OCI-LY1 (cell line): Measurements from ENCODE around the gene HMGA1.

ENCODE experiments used
- H2AFZ ChIP-seq: fragments of 200-600 bp; sonication (generic), shearing (Covaris generic); 2 replicates; pipeline ENCODE4 v1.6.0; 2014; ENCODE audit warnings: antibody characterized with exemption, mild to moderate bottlenecking, low read length
- H3F3A ChIP-seq: fragments of 200-600 bp; sonication (generic), shearing (Covaris generic); 2 replicates; pipeline ENCODE4 v1.6.0; 2014; ENCODE audit warnings: mild to moderate bottlenecking, antibody characterized with exemption, low read length, moderate library complexity; ENCODE audit not compliant: insufficient read depth
- H3K27ac ChIP-seq: fragments of 200-600 bp; sonication (generic); 2 replicates; pipeline ENCODE4 v1.5.1; 2014; ENCODE audit warnings: low read length, mixed run types, mild to moderate bottlenecking, low read depth; ENCODE audit not compliant: poor library complexity, severe bottlenecking
- H3K27me3 ChIP-seq: fragments of 200-600 bp; sonication (generic); 2 replicates; pipeline ENCODE4 v1.6.0; 2014; ENCODE audit warnings: antibody characterized with exemption, mild to moderate bottlenecking, low read length, moderate library complexity; ENCODE audit not compliant: insufficient read depth
- H3K36me3 ChIP-seq: fragments of 200-600 bp; sonication (generic); 2 replicates; pipeline ENCODE4 v1.6.1; 2014; ENCODE audit warnings: mild to moderate bottlenecking, antibody characterized with exemption, low read length, moderate library complexity, mixed read lengths; ENCODE audit not compliant: insufficient read depth
- H3K4me1 ChIP-seq: fragments of 200-600 bp; sonication (generic); 2 replicates; pipeline ENCODE4 v1.5.1; 2014; ENCODE audit warnings: mild to moderate bottlenecking, low read length, moderate library complexity; ENCODE audit not compliant: insufficient read depth, severe bottlenecking
- H3K4me2 ChIP-seq: fragments of 200-600 bp; sonication (generic), shearing (Covaris generic); 2 replicates; pipeline ENCODE4 v1.6.1; 2014; ENCODE audit warnings: low read length
- H3K4me3 ChIP-seq: fragments of 200-600 bp; sonication (generic); 2 replicates; pipeline ENCODE4 v1.5.1; 2014; ENCODE audit warnings: low read length, low read depth, mild to moderate bottlenecking, mixed read lengths; ENCODE audit not compliant: poor library complexity, severe bottlenecking
- H3K79me2 ChIP-seq: fragments of 200-600 bp; shearing (Covaris generic); 2 replicates; pipeline ENCODE4 v1.6.1; 2016; ENCODE audit warnings: mixed run types, low read length, mixed read lengths; ENCODE audit not compliant: insufficient read depth
- H3K9ac ChIP-seq: fragments of 200-600 bp; sonication (generic), shearing (Covaris generic); 2 replicates; pipeline ENCODE4 v1.6.1; 2014; ENCODE audit warnings: mild to moderate bottlenecking, low read length, mixed read lengths
- H3K9me2 ChIP-seq: fragments of 200-600 bp; sonication (generic), shearing (Covaris generic); 2 replicates; pipeline ENCODE4 v1.6.1; 2014; ENCODE audit warnings: low read depth, mild to moderate bottlenecking, low read length, mixed read lengths
- H3K9me3 ChIP-seq: fragments of 200-600 bp; shearing (Covaris generic); 2 replicates; pipeline ENCODE4 v1.6.1; 2014; ENCODE audit warnings: low read length, mixed read lengths
- H4K20me1 ChIP-seq: fragments of 200-600 bp; sonication (generic), shearing (Covaris generic); 2 replicates; pipeline ENCODE4 v1.6.0; 2016; ENCODE audit warnings: mild to moderate bottlenecking, low read length; ENCODE audit not compliant: insufficient read depth
- EZH2 ChIP-seq: fragments of 200-600 bp; sonication (generic), shearing (Covaris generic); IDR thresholded peaks from 2 replicates; pipeline ENCODE4 v1.8.0; 2017; ENCODE audit warnings: borderline replicate concordance, mixed run types, mild to moderate bottlenecking, antibody characterized with exemption, low read length, moderate library complexity, mixed read lengths
- TF ChIP-seq, protein P1 (sequence below): fragments of 200-600 bp; sonication (generic), shearing (Covaris generic); IDR thresholded peaks from 2 replicates; pipeline ENCODE4 v1.5.1; 2017; ENCODE audit warnings: mild to moderate bottlenecking, antibody characterized with exemption, low read length, moderate library complexity, mixed read lengths

Gene HMGA1

GRCh38 chr6:34236131-34236442, 586 bp upstream of the HMGA1 start:
- peaks cover 32% of the 10 kb centered on the region for H3K79me2 ChIP-seq
- peaks cover 35% of the 10 kb centered on the region for H3K36me3 ChIP-seq
- no peaks in the 10 kb centered on the region for H3K9me2 ChIP-seq
- peak overlapping the region; percentile 74 for H3K4me2 ChIP-seq
- no peak overlapping the region for H2AFZ ChIP-seq
- H3K4me1 ChIP-seq: peaks cover 40% of the 10 kb centered on the region
- no peaks in the 10 kb centered on the region for H4K20me1 ChIP-seq
- peak overlapping the region; percentile 69 for H3K4me3 ChIP-seq
- H3F3A ChIP-seq: no peaks in the 10 kb centered on the region; the same call in 1 of the 2 replicates
- TF ChIP-seq, protein P1, sequence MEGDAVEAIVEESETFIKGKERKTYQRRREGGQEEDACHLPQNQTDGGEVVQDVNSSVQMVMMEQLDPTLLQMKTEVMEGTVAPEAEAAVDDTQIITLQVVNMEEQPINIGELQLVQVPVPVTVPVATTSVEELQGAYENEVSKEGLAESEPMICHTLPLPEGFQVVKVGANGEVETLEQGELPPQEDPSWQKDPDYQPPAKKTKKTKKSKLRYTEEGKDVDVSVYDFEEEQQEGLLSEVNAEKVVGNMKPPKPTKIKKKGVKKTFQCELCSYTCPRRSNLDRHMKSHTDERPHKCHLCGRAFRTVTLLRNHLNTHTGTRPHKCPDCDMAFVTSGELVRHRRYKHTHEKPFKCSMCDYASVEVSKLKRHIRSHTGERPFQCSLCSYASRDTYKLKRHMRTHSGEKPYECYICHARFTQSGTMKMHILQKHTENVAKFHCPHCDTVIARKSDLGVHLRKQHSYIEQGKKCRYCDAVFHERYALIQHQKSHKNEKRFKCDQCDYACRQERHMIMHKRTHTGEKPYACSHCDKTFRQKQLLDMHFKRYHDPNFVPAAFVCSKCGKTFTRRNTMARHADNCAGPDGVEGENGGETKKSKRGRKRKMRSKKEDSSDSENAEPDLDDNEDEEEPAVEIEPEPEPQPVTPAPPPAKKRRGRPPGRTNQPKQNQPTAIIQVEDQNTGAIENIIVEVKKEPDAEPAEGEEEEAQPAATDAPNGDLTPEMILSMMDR: no peak
- TF ChIP-seq EZH2: no peak
- no peaks in the 10 kb centered on the region for H3K27me3 ChIP-seq
- peak overlapping the region; percentile 92 for H3K27ac ChIP-seq
- no peaks in the 10 kb centered on the region for H3K9me3 ChIP-seq
- peak overlapping the region; percentile 92 for H3K9ac ChIP-seq

DNA sequence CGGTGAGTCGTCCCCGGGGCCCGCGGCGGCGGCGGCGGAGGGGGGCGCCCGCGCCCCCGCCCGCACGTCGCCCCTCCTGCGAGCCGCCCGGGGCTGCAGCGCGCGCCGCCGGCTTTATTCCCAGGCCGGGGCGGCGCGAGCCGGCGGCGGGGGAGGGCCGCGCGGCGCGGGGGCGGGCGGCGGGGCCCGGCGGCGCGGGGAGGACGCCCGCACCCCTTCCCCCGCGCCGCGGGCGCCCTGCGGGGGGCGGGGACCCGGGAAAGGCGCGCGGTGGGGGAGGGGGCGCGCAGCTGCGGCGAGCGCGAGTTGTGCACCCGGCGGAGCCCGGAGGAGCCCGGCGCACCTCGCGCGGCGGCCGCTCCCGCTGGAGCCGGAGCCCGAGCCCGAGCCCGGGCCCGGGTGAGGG, 646 bp downstream of the HMGA1 start:
- H3K4me2 ChIP-seq: peak overlapping the region; percentile 80
- H3K79me2 ChIP-seq: peaks cover 32% of the 10 kb centered on the region
- H3K9me3 ChIP-seq: no peaks in the 10 kb centered on the region

GRCh38 chr6:34237722-34238584, 1.3 kb downstream of the HMGA1 start:
- Histone ChIP-seq H3K27me3 (no peaks in the 10 kb centered on the region), H3K9me3 (no peaks in the 10 kb centered on the region), H3K4me2 (peak overlapping the region; percentile 80), H2AFZ (no peak overlapping the region), H4K20me1 (no peaks in the 10 kb centered on the region), H3F3A (peaks cover 6% of the 10 kb centered on the region; the same call in 1 of the 2 replicates), H3K4me3 (peak overlapping the region; percentile 75), H3K9ac (peak overlapping the region; percentile 93), H3K4me1 (peaks cover 43% of the 10 kb centered on the region), H3K27ac (peak overlapping the region; percentile 84), H3K9me2 (no peaks in the 10 kb centered on the region), H3K36me3 (peaks cover 54% of the 10 kb centered on the region), H3K79me2 (peaks cover 32% of the 10 kb centered on the region)
- TF ChIP-seq, protein P1: peak; percentile 46
- no peak for TF ChIP-seq EZH2

More for the DNA sequence above, 646 bp downstream of the HMGA1 start:
- Histone ChIP-seq H3F3A (peaks cover 6% of the 10 kb centered on the region; the same call in 1 of the 2 replicates), H3K9me2 (no peaks in the 10 kb centered on the region), H3K4me1 (peaks cover 40% of the 10 kb centered on the region), H3K9ac (peak overlapping the region; percentile 93), H2AFZ (no peak overlapping the region), H3K27me3 (no peaks in the 10 kb centered on the region), H3K4me3 (peak overlapping the region; percentile 75), H4K20me1 (no peaks in the 10 kb centered on the region), H3K27ac (peak overlapping the region; percentile 84), H3K36me3 (peaks cover 48% of the 10 kb centered on the region)
- TF ChIP-seq, protein P1: no peak
- no peak for TF ChIP-seq EZH2
